ENCODE data around the gene SCAND1. TPM values are rescaled to one million over a fixed set of nuclear protein-coding genes. Genes with fewer than 3 reads are reported as not detected.

The SCAND1 gene
- total and polyA plus RNA-seq, 9 of the 15 experiments (the other 6 are each of a cell fraction or from before 2014, with no cell fraction given) = 0.08 to 94.0 (median 5.8) TPM

- Histone ChIP-seq H3K36me3 (ENCODE audit: control insufficient read depth, insufficient read depth, low read length) (peaks cover 18% of the 10 kb centered on the region; the same call in 2 of the 3 replicates), H3K9me3 (replicated peaks; ENCODE audit: control insufficient read depth, insufficient read depth, low read depth, low read length) (no peaks in the 10 kb centered on the region), H3K9me1 (ENCODE audit: control insufficient read depth, insufficient read depth, low read length) (no peaks in the 10 kb centered on the region), H3K27ac (ENCODE audit: extremely low read depth, low read depth, low read length) (no peak overlapping the region), H3K4me2 (ENCODE audit: insufficient read depth, low read length) (no peak overlapping the region), H2AFZ (ENCODE audit: low read depth, low read length) (no peak overlapping the region), H3K9ac (ENCODE audit: insufficient read depth in 1 of 2, low read depth in 2 of 2, low read length in 2 of 2) (no peak overlapping the region), H3K79me2 (ENCODE audit: control insufficient read depth, insufficient read depth, low read length) (peaks cover 10% of the 10 kb centered on the region; the same call in 2 of the 3 replicates), H4K20me1 (replicated peaks; ENCODE audit: control insufficient read depth, insufficient read depth, low read length) (peaks cover 5% of the 10 kb centered on the region; the same call in 1 of the 2 replicates), H3K4me1 (replicated peaks in 1 of 2; ENCODE audit: control insufficient read depth in 2 of 2, insufficient read depth in 2 of 2, low read length in 2 of 2) (peaks cover 29 to 71% of the 10 kb centered on the region in 2 experiments), H3K27me3 (ENCODE audit: control insufficient read depth in 2 of 2, insufficient read depth in 2 of 2, low read length in 2 of 2) (no peaks in the 10 kb centered on the region), H3K4me3 (no peak overlapping the region)
- no peak for TF ChIP-seq KDM1A (IDR thresholded peaks at IDR 0.05)
- no peak for TF ChIP-seq ETV1 (tag; conservative IDR thresholded peaks at IDR 0.05; ENCODE audit: low read depth)
- no peak for TF ChIP-seq TEAD4 (IDR thresholded peaks at IDR 0.05; ENCODE audit: low read length)
- no peak for TF ChIP-seq TEAD4 (CRISPR knock-in tag; IDR thresholded peaks at IDR 0.05; ENCODE audit: borderline replicate concordance)
- no peak for TF ChIP-seq ZNF778 (CRISPR knock-in tag; IDR thresholded peaks at IDR 0.05)
- no peak for TF ChIP-seq ZNF583 (CRISPR knock-in tag; IDR thresholded peaks at IDR 0.05)
- TF ChIP-seq NUFIP1 (IDR thresholded peaks at IDR 0.05; ENCODE audit: partially characterized antibody) = no peak
- 70% methylated on average over 4 of the region's 4 CpGs for WGBS (ENCODE audit: insufficient coverage, low coverage, missing lambda C conversion rate)
- FAIRE-seq = no peak
- DNase-seq (ENCODE audit: extremely low read depth in 1 of 4, low spot score in 3 of 4) = no peak
- POLR2A ChIA-PET = interaction anchor here (1.0 kb wide), 1 partner anchor 11 kb away, joined by 4 read pairs; no protein-coding TSS in a partner anchor
- CTCF ChIA-PET (ENCODE audit: low intra/inter-chr PET ratio) = no interaction called here
- intact Hi-C loops (cut with micrococcal nuclease) = loop anchor here (5.0 to 10.0 kb wide), 3 partner anchors 47 to 163 kb away; partner anchors contain the start of genes PHF20, RBM39 and SCAND1
- BruUV-seq (replicated peaks) = no TSS peak
- in situ Hi-C loops (cut with MboI) = no loop called here
- ATAC-seq = no peak
Measured at GRCh38 chr20:35904982-35905663, 49.2 kb downstream of the SCAND1 start.

Data from K562 (cell line).